Astrocyte of the hippocampus (primary cell): ENCODE measurements around the gene ZWINT.

Experiments
- DNase-seq: peaks from one replicate; pipeline ENCODE4 v3.0.0; 2011; ENCODE audit warnings: low read depth, low spot score

Gene ZWINT, protein sequence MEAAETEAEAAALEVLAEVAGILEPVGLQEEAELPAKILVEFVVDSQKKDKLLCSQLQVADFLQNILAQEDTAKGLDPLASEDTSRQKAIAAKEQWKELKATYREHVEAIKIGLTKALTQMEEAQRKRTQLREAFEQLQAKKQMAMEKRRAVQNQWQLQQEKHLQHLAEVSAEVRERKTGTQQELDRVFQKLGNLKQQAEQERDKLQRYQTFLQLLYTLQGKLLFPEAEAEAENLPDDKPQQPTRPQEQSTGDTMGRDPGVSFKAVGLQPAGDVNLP

DNA sequence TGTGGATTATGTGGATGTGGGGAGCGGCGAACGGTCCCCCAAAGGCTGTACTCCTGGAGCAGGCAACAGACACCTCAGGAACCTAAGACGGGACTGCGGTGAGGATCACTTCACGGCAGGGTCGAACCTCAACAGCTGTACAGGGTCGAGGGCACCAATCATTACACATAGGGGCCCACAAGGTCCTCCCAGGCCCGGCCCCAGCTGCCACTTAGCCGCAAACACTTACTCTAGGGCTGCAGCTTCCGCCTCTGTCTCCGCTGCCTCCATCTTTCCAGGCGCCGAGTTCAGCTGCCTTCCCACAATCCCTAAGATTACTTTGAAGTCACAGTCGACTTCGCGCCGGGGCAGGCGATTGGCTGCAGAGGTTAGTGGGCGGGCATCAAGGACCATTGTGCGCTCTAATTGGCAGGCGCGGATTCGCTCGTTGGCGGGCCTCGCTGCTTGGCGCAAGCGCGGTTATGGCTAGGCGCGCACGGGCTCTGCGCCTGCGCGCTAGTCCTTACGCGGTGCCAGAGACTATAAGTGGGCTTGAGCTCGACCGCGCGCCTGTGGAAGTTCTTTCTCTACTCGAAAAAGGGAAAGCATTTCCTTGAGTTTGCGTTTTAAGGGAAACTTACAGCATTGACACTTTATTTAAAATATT, at the start of gene ZWINT:
TSS of gene ZWINT (minus strand) at position 293 of the 646 bp plus-strand sequence. CDS start at position 270, 23 bp downstream.
- peak; percentile 99 for DNase-seq

DNA sequence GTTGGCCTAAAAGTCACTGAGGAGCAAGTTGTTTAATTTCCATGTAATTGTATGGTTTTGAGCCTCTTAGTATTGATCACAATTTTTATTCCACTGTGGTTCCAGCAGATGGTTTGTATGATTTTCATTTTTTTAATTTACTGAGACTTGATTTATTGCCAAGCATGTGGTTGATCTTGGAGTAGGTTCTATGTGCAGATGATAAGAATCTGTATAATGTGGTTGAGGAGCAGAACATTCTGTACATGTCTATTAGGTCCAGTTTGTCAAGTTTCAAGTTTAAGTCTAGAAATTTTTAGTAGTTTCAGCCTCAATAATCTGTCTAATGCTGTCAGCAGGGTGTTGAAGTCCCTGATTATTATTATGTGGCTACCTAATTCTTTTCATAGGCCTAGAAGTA, 22.7 kb upstream of the ZWINT start:
- DNase-seq, result peak; percentile 8

DNA sequence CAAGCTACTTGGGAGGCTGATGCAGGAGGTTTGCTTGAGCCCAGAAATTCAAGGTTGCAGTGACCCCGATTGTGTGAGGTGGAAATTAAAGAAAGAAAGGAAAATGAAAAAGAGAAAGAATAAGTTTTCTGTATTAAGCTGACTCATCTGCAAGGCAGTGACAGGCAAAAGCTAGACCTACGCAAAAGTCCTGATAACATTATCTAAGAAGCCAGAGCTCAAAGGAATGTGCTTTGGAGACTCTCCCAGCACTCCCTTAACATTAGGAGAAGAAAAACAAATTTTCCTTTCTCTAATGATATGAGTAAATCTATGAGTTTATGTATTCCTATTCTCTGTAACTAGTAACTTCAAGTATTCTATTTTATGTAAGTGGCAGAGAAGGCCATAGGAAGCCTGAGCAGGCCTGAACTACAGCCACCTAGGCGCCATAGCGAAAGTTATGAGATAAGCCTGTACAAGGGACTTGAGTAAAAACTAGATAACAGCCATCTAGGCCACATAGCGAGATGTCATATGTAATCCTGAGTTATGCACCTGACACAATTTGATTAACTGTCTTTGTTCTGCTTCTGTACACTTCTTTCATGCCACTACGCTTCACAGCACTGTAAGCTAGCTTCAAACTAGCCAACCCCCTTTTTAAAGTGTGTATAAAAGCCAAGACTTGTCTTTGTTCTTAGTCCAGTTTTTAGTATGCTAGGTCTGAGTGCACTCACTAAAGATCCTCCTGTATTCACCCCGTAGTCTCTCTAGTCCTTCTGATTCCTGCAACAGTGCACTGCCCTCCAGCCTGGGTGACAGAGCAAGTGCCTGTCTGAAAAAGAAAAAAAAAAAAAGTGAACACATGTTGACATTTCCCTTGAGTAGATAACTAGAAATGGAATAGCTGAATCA, 9.4 kb upstream of the ZWINT start:
- DNase-seq, result no peak

DNA sequence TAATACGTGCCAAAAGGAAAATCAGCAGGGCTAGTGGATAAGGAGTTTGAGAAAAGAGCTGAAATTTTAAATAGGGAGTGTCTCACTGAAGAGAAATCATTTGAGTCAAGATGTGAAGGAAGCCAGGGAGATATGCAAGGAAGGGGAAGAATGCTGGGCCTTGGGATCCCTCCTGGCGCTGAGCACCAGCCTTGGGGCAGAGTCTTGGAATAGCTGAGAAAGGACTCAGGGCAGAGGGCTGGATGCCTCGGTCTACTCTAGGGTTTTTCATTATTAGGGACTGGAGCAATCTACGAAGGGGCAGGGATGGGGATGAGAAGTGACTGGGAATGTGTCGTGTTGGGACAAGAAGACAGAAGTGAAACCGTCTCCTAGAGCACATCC, 484 bp downstream of the ZWINT start:
- DNase-seq, result no peak

DNA sequence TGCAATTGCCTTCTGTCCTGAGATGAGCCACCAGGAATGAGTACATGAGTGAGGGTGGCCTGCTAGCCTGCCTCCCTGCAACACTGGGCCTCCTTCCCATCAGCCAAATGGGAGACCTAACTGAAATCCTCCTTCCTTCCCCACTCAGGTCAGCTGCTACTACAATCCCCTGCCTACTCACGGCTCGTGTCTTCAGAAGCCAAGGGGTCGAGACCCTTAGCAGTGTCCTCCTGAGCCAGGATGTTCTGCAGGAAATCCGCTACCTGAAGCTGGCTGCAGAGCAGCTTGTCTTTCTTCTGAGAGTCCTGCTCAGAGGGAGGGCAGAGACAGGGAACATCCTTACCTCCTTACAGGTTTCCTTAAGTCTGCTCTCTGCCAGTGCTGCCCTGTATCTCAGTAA, 1.2 kb downstream of the ZWINT start:
- no peak for DNase-seq

DNA sequence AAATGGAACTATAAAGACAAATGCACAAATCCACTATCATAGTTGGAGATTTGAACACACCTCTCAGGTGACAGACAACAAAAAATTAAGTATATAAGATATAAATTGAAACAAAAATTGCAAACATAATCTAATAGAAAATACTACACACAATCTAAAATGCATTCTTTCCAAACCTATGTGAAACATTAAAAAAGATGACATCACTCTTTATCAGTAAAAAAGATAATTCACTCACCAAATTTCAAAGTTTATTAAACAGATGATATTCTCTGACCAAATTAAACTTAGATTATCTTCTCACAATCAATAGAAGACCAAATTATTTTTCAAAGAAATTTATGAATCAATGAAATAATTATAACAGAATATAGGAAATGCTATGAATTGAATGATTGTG, 4.0 kb downstream of the ZWINT start:
- no peak for DNase-seq

DNA sequence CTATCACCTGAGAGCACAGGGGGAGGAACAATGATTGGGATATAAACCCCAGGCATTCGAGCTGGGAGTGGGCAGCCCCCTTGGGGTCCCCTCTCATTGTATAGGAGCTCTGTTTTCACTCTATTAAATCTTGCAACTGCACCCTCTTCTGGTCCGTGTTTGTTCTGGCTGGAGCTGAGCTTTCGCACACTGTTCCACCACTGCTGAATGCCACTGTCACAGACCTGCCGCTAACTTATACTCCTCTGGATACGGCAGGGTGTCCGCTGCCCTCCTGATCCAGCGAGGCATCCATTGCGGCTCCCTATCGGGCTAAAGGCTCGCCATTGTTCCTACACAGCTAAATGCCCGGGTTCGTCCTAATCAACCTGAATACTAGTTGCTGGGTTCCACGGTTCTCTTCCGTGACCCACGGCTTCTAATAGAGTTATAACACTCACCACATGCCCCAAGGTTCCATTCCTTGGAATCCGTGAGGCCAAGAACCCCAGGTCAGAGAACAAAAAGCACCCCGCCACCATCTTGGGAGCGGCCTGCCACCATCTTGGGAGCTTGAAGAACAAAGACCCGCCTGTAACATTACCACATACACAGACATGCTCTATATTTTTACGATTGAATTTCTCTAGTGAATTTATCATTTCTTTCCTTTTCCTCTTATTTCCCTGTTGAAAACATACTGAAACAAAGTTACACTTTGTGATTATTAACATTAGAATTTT, 9.0 kb downstream of the ZWINT start:
- no peak for DNase-seq

DNA sequence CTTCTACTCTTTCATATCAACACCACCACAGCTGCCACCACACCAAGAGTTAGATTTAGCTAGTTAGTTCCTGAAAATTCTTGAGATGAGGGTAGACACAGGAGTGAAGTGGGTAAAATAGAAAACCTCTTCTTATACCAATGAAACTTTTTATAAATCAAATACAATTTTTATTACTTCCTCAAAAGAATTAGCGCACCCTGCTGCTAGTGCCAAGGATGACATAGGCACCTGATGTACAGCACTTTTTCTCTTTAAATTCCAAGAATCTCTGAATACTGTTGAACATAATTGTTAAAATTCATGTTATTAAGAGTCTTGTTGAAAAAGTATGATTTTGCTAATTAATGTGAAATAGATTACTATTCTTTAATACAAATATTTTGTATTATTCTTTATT, 11.4 kb downstream of the ZWINT start:
- DNase-seq, result no peak

DNA sequence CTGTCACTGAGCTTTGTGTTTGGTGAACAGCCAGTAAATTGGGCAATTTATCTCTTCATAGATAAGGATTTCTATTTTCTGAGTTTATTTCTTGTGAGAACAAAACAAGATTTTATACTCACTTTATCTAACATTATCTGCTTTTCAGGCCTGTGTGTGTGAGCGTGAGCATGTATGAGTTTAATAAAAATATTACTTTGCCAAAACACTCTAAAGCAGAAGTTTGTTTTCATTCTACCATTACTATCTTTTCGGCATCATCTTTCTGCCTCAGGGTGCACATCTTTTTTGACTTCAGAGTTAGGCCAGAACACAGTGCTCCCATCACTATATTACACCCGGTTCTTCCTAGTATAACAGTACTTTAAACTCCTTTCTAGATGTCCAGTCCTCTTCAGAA, 13.0 kb downstream of the ZWINT start:
- DNase-seq, result no peak

DNA sequence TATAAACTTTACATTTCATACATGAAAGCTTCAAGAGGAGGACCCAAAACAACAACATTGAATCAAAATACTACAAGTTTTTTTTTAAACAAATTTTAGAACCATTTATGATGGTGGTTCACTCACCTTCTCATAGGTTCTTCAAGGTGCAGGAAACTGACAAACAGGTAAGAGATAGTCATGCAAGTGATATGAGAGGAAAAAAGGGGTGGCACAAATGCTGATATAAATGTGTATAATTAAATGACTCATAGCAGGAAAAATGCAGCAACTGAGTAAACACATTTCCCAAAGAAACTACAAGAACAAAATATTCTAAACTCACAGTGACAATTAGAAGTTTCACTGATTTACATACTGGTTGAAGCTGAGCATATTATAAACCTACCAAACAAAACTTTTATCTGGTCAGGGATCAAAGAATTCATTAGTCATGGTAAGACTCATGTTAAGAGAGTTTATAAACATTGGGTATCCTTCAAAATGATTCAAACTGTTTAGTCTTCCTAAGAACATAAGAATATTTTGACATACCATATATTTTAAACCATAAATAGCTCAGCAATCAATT, 14.1 kb downstream of the ZWINT start:
- peak; percentile 0 for DNase-seq

DNA sequence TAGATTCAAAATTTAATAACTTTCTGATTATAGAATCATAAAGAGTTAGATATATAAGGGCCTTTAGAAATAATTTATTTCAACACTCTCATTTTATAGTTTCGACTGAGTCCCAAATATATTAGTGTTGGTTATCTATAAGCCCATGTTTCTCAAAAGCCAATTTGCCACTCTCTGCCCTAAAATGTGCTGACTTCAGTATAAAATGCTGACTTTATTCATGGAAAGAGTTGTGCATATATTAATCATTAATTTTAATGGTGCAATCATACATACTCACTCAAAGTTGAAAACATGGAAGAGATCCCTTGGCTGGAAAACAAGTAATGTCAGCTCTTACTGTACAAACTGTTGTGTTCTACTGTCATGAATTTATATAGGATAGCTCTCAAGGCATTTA, 19.4 kb downstream of the ZWINT start:
- DNase-seq, result no peak

DNA sequence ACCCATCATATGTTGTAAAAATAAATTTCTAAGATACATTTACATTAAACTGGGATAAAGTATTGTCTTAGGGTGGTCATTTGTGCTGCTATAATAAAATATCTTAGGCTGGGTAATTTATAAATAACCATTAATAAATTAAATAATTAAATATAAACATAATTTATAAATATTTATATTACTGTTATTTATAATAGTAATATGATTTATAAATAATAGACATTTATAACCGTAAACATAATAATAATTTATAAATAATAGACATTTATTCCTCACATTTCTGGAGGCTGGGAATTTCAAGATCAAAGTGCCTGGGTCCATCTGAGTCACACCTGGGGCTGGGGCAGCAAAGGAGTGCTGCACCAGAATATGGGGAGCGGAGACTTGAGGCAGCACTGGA, 31.1 kb downstream of the ZWINT start:
- DNase-seq, result no peak

DNA sequence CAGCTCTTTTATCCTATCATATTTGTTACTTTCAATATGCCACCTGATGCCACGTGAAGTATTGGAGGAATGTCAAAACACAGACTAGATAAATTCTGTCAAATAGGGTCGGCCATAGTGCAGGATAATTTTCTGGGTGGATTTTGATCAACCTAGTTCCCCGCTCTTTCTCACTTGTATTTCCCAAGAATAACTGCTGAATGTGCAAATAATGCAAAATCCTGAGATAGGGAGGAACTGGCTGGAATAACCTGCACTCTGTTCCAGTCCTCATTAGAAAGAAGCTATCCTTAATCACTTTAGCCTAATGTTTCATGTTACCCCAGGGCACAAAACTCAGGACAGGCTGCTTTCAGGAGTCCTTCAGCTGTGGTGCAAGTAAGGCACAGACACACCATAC, 33.9 kb downstream of the ZWINT start:
- DNase-seq, result no peak

DNA sequence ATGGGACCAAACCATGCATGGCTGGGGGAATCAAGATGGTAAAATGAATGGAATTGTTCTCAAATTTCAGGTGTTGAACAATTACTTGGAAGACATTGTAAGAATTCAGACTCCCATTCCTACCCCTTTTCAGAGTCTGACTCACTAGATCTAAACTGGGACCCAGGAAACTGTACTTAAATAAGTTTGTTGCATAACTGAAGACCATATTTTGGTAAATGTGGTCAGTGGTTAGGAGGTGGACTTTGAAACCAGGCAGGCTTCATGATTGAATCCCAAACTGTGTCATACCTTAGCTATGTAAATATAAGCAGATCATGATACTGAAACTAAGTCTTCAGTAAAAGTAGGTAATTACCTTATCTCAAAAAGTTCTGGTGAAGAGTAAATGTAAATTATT, 41.7 kb downstream of the ZWINT start:
- peak; percentile 41 for DNase-seq

DNA sequence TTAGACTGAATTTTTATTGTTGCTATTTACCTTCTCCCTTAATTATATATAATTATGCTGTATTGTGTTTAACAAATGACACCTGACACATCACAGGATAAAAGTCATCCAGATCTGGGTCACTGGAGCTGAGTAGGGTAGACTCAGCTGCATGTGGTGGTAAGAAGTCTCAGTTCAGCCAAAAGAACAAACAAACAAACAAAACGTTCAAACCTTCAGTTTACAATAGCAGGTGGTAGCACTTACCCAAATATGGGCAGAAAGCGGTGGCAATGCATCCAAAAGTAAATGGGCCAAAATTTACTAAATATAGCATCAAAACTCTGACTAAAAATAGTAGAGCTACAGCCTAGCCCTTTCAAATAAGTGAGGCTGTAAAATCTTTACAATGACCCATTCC, 42.2 kb downstream of the ZWINT start:
- no peak for DNase-seq

DNA sequence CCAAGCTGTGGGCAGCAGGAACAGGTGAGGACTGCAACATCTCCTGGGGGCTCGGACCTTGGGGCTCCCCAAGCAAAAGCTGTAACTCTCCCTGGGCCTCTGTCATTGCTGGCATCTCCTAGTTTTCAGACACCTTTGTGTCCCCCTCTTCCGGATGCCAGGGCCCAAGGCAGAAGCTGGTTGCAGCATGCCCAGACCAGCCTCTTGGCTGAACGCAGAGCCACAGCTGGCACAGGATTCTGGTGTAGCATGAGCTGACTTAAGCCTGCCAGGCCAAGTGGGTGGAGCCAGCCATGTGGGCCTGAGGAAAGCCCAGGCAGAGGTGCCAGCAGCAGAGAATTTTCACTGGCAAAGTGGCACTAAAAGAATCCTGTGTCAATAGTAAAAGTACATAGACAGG, 43.5 kb downstream of the ZWINT start:
- DNase-seq, result no peak

DNA sequence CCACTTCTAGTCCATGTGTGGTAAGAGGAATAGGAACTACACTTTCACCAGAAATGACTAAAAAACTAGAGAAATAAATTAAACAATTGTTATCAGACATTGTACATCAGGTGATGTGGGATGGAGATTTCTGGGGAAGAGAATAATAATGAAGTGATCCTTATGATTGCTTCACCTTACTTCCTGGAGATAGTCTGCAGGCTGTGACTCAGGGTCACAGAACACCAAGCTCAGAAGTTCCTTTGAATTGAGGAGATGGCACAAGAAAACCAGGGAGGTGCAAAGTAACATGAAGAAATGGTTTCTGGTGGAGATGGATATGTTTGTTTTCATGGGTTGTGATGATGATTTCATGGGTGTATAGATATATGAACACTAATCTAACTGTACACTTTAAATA, 44.5 kb downstream of the ZWINT start:
- DNase-seq, result no peak
